Kidney tubule cell (primary cell): ENCODE measurements around the gene SORL1.

Source experiments
- DNase-seq: peaks from one replicate; pipeline ENCODE4 v3.0.0-alpha.2; 2018; ENCODE audit warnings: low spot score

SORL1 gene

GRCh38 chr11:121453589-121454299 lies 1.6 kb downstream of the SORL1 start:
- DNase-seq = no peak

- DNase-seq = no peak
Measured at GRCh38 chr11:121455115-121455514, 3.0 kb downstream of the SORL1 start.

GRCh38 chr11:121456151-121456550 lies 4.0 kb downstream of the SORL1 start:
- no peak for DNase-seq

- DNase-seq = no peak
Measured at GRCh38 chr11:121456816-121457431, 4.8 kb downstream of the SORL1 start.

- DNase-seq = no peak
Measured at GRCh38 chr11:121458551-121458950, 6.4 kb downstream of the SORL1 start.

GRCh38 chr11:121459413-121460017 lies 7.4 kb downstream of the SORL1 start:
- DNase-seq = no peak

- DNase-seq = no peak
Measured at GRCh38 chr11:121460941-121461514, 8.9 kb downstream of the SORL1 start.

GRCh38 chr11:121461843-121462242 lies 9.7 kb downstream of the SORL1 start:
- no peak for DNase-seq

- DNase-seq = no peak
Measured at GRCh38 chr11:121463689-121464335, 11.7 kb downstream of the SORL1 start.

GRCh38 chr11:121464352-121464946 lies 12.3 kb downstream of the SORL1 start:
- DNase-seq = peak; percentile 87

GRCh38 chr11:121465709-121466062 lies 13.6 kb downstream of the SORL1 start:
- no peak for DNase-seq

- DNase-seq = peak; percentile 99
Measured at GRCh38 chr11:121466063-121466794, 14.1 kb downstream of the SORL1 start.

- DNase-seq = no peak
Measured at GRCh38 chr11:121467471-121467870, 15.4 kb downstream of the SORL1 start.

GRCh38 chr11:121467965-121468364 lies 15.9 kb downstream of the SORL1 start:
- DNase-seq = no peak

GRCh38 chr11:121469910-121470309 lies 17.8 kb downstream of the SORL1 start:
- DNase-seq = no peak

GRCh38 chr11:121471167-121471566 lies 19.1 kb downstream of the SORL1 start:
- DNase-seq = no peak

- DNase-seq = no peak
Measured at GRCh38 chr11:121472312-121472711, 20.2 kb downstream of the SORL1 start.

- DNase-seq = peak; percentile 63
Measured at GRCh38 chr11:121473064-121473777, 21.1 kb downstream of the SORL1 start.

GRCh38 chr11:121474680-121475079 lies 22.6 kb downstream of the SORL1 start:
- DNase-seq = no peak

- peak; percentile 51 for DNase-seq
Measured at GRCh38 chr11:121476379-121477032, 24.4 kb downstream of the SORL1 start.
